Lung (tissue), 12 donors: ENCODE data around the gene MEIKIN. TPM values are rescaled to one million over a fixed set of nuclear protein-coding genes. Genes with fewer than 3 reads are reported as not detected.

ENCODE experiments used
- ATAC-seq: fragments of 200-7000 bp; cut with Tn5 transposase; one replicate; pipeline ENCODE4 v1.9.1; 2020; ENCODE audit warnings: moderate number of reproducible peaks; ENCODE audit not compliant: insufficient read depth, low FRiP score
- DNase-seq, 3 donors: peaks; one replicate each; pipeline ENCODE4 v3.0.0-alpha.2; 2013 to 2017
- H3K27ac ChIP-seq, 2 donors: one replicate each; pipeline ENCODE4 v1.5.1; 2013; ENCODE audit warnings: mild to moderate bottlenecking in 2 of 2, moderate library complexity in 2 of 2, control low read depth in 1 of 2, inconsistent platforms in 1 of 2, low read depth in 1 of 2, low read length in 1 of 2
- H3K27me3 ChIP-seq, 3 donors: one replicate each; pipeline ENCODE4 v1.5.1; 2013; ENCODE audit warnings: low read length in 2 of 3; ENCODE audit not compliant: control insufficient read depth in 3 of 3, insufficient read depth in 3 of 3
- H3K36me3 ChIP-seq, 4 donors: one replicate each; pipeline ENCODE4 v1.5.1; 2013; ENCODE audit warnings: low read length in 4 of 4, mild to moderate bottlenecking in 1 of 4, moderate library complexity in 1 of 4; ENCODE audit not compliant: control insufficient read depth in 4 of 4, insufficient read depth in 4 of 4
- H3K4me1 ChIP-seq, 5 donors: one replicate each; pipeline ENCODE4 v1.5.1; 2013; ENCODE audit warnings: low read length in 5 of 5, mild to moderate bottlenecking in 2 of 5, moderate library complexity in 1 of 5; ENCODE audit not compliant: control insufficient read depth in 5 of 5, insufficient read depth in 5 of 5
- H3K4me3 ChIP-seq: one replicate; pipeline ENCODE4 v1.5.1; 2013; ENCODE audit warnings: mild to moderate bottlenecking, control low read depth, moderate library complexity
- H3K9ac ChIP-seq, 2 donors: one replicate each; pipeline ENCODE4 v1.5.1; 2013; ENCODE audit warnings: low read length in 2 of 2, control low read depth in 1 of 2; ENCODE audit not compliant: insufficient read depth in 1 of 2
- H3K9me3 ChIP-seq, 4 donors: one replicate each; pipeline ENCODE4 v1.5.1; 2013; ENCODE audit warnings: low read length in 3 of 4, mild to moderate bottlenecking in 1 of 4, moderate library complexity in 1 of 4; ENCODE audit not compliant: control insufficient read depth in 4 of 4, insufficient read depth in 3 of 4
- CTCF ChIP-seq: IDR thresholded peaks from 2 replicates; pipeline ENCODE4 v1.5.1; 2012; ENCODE audit warnings: mild to moderate bottlenecking; ENCODE audit errors: control extremely low read depth, extremely low read depth
- WGBS, 2 donors: extraction: QIAGEN DNeasy Blood & Tissue Kit; methylation state at CpG; one replicate each; pipeline ENCODE4 v1.1.7; 2013; 5-methylcytosine and 5-hydroxymethylcytosine counted together
- polyA plus RNA-seq, 2 donors: library from polyadenylated mRNA; stranded (reverse); fragments of 200-250 nt; gene quantifications; one replicate each; pipeline ENCODE4 v1.2.1, GENCODE V29; 2013
- total RNA-seq, 2 donors: library from RNA; depleted of rRNA in 1 of 2; stranded (reverse); fragments of >200 nt in 1 of 2; gene quantifications; one replicate each; pipeline ENCODE4 v1.2.1, GENCODE V29; 2014 to 2021
- donor health status: control.
- donor health status: control.
- donor health status: Bipolar disorder and iron deficiency.
- donor health status: healthy.
- donor health status: DM: yes; HTN: yes; CAD: no.

Gene MEIKIN
- total and polyA plus RNA-seq, 4 donors: 0.08 to 0.32 TPM; not detected in 2

- 74 to 83% methylated on average over 2 of the region's 2 CpGs for WGBS, 2 donors
- no peak overlapping the region for H3K4me3 ChIP-seq
- no peak overlapping the region for H3K9ac ChIP-seq
- no peaks in the 10 kb centered on the region for H3K9me3 ChIP-seq
- peaks cover 0 to under 1% (median 0%) of the 10 kb centered on the region in 5 donors for H3K4me1 ChIP-seq
- H3K27ac ChIP-seq: no peak overlapping the region
- H3K27me3 ChIP-seq: no peaks in the 10 kb centered on the region
- ATAC-seq (no peak), DNase-seq (no peak)
- H3K36me3 ChIP-seq: no peaks in the 10 kb centered on the region
- no peak for TF ChIP-seq CTCF
Measured at GRCh38 chr5:131818001-131818724, 127.3 kb downstream of the MEIKIN start.

GRCh38 chr5:131814990-131815389 lies 130.5 kb downstream of the MEIKIN start:
- no peak for TF ChIP-seq CTCF
- no peak for DNase-seq
- no peaks in the 10 kb centered on the region for H3K27me3 ChIP-seq
- no peak overlapping the region for H3K4me3 ChIP-seq
- no peak overlapping the region for H3K27ac ChIP-seq
- H3K4me1 ChIP-seq: peaks cover 0 to 9% (median 5%) of the 10 kb centered on the region in 5 donors
- no peaks in the 10 kb centered on the region for H3K36me3 ChIP-seq
- no peak overlapping the region for H3K9ac ChIP-seq
- no peak for ATAC-seq
- WGBS, 2 donors: 65 to 84% methylated on average over 2 of the region's 2 CpGs
- H3K9me3 ChIP-seq: no peaks in the 10 kb centered on the region

GRCh38 chr5:131812371-131813160 lies 132.9 kb downstream of the MEIKIN start:
- 80 to 92% methylated on average over 4 of the region's 4 CpGs for WGBS, 2 donors
- ATAC-seq: no peak
- peaks cover 0 to 9% (median 5%) of the 10 kb centered on the region in 5 donors for H3K4me1 ChIP-seq
- no peaks in the 10 kb centered on the region for H3K9me3 ChIP-seq
- TF ChIP-seq CTCF: no peak
- no peak overlapping the region for H3K9ac ChIP-seq
- DNase-seq: no peak
- no peaks in the 10 kb centered on the region for H3K27me3 ChIP-seq
- no peaks in the 10 kb centered on the region for H3K36me3 ChIP-seq
- no peak overlapping the region for H3K4me3 ChIP-seq
- no peak overlapping the region for H3K27ac ChIP-seq
